CD14-positive monocyte (primary cell): Measurements from ENCODE around the gene C1QTNF9. TPM values are rescaled to one million over a fixed set of nuclear protein-coding genes. Genes with fewer than 3 reads are reported as not detected.

ENCODE experiments used
- DNase-seq, 3 donors: peaks; one replicate each; pipeline ENCODE4 v3.0.0-alpha.2; 2011 to 2022
- H2AFZ ChIP-seq: 2 replicates; pipeline ENCODE4 v1.6.0; 2012; ENCODE audit warnings: mild to moderate bottlenecking, low read depth, low read length, inconsistent platforms; ENCODE audit not compliant: insufficient read depth, poor library complexity, severe bottlenecking
- H3K27ac ChIP-seq, 2 donors: 1 replicate in 1 of 2; 2 replicates in 1 of 2; pipeline ENCODE4 v1.5.1; 2012 to 2013; ENCODE audit warnings: low read length in 2 of 2, control low read depth in 1 of 2, inconsistent platforms in 1 of 2, low read depth in 1 of 2, mild to moderate bottlenecking in 1 of 2
- H3K27me3 ChIP-seq, 2 donors: one replicate each; pipeline versions ENCODE4 v1.6.0 to v1.6.1; 2011 to 2013; ENCODE audit warnings: low read length in 2 of 2; ENCODE audit not compliant: control insufficient read depth in 2 of 2, insufficient read depth in 2 of 2
- H3K36me3 ChIP-seq, 2 donors: replicated peaks in 1 of 2; 1 replicate in 1 of 2; 2 replicates in 1 of 2; pipeline versions ENCODE4 v1.5.1 to v1.6.1; 2012 to 2013; ENCODE audit warnings: low read length in 2 of 2, control low read depth in 1 of 2, inconsistent platforms in 1 of 2, mild to moderate bottlenecking in 1 of 2; ENCODE audit not compliant: insufficient read depth in 2 of 2, control insufficient read depth in 1 of 2
- H3K4me1 ChIP-seq, 2 donors: 1 replicate in 1 of 2; 2 replicates in 1 of 2; pipeline versions ENCODE4 v1.5.1 to v1.6.1; 2012 to 2013; ENCODE audit warnings: low read length in 2 of 2, control low read depth in 1 of 2, inconsistent platforms in 1 of 2, mild to moderate bottlenecking in 1 of 2, moderate library complexity in 1 of 2; ENCODE audit not compliant: insufficient read depth in 2 of 2, control insufficient read depth in 1 of 2
- H3K4me2 ChIP-seq: replicated peaks from 2 replicates; pipeline ENCODE3; 2012; ENCODE audit warnings: low read length, moderate library complexity, mild to moderate bottlenecking; ENCODE audit not compliant: poor library complexity, severe bottlenecking; ENCODE audit errors: extremely low read depth
- H3K4me3 ChIP-seq, 3 experiments: fragments of 200-600 bp in 1 of 3; sonication (generic) in 1 of 3; replicated peaks in 1 of 3; 1 replicate in 2 of 3; 2 replicates in 1 of 3; pipeline ENCODE4 v1.5.1; 2011 to 2013; ENCODE audit warnings: low read length in 3 of 3, mild to moderate bottlenecking in 3 of 3, control low read depth in 2 of 3, low read depth in 2 of 3, inconsistent platforms in 1 of 3, moderate library complexity in 1 of 3
- H3K79me2 ChIP-seq: 2 replicates; pipeline ENCODE4 v1.6.0; 2012; ENCODE audit warnings: mild to moderate bottlenecking, control low read depth, inconsistent platforms, low read length, moderate library complexity; ENCODE audit not compliant: insufficient read depth
- H3K9ac ChIP-seq: 2 replicates; pipeline ENCODE4 v1.6.0; 2017; ENCODE audit warnings: low read length, mild to moderate bottlenecking; ENCODE audit not compliant: insufficient read depth, poor library complexity, severe bottlenecking
- H3K9me3 ChIP-seq, 2 donors: replicated peaks in 1 of 2; 1 replicate in 1 of 2; 2 replicates in 1 of 2; pipeline versions ENCODE4 v1.5.1 to v1.6.1; 2012 to 2013; ENCODE audit warnings: low read length in 2 of 2, control low read depth in 1 of 2; ENCODE audit not compliant: control insufficient read depth in 1 of 2, insufficient read depth in 1 of 2
- H4K20me1 ChIP-seq: 2 replicates; pipeline ENCODE4 v1.6.0; 2012; ENCODE audit warnings: mild to moderate bottlenecking, low read length, control low read depth, moderate library complexity; ENCODE audit not compliant: insufficient read depth
- H3K27ac Mint-ChIP-seq, 7 donors: one replicate each; pipeline ENCODE4 v1.8.0; 2020; ENCODE audit warnings: mild to moderate bottlenecking in 7 of 7, mixed read lengths in 7 of 7, moderate library complexity in 6 of 7, inconsistent platforms in 2 of 7
- H3K27me3 Mint-ChIP-seq, 3 donors: one replicate each; pipeline ENCODE4 v1.8.0; 2021 to 2022; ENCODE audit warnings: low read depth in 3 of 3, mild to moderate bottlenecking in 3 of 3, mixed read lengths in 3 of 3, moderate library complexity in 3 of 3, inconsistent platforms in 1 of 3
- H3K36me3 Mint-ChIP-seq, 2 donors: one replicate each; pipeline ENCODE4 v1.8.0; 2020; ENCODE audit warnings: mixed read lengths in 2 of 2, inconsistent platforms in 1 of 2, mild to moderate bottlenecking in 1 of 2
- H3K4me1 Mint-ChIP-seq: one replicate; pipeline ENCODE4 v1.8.0; 2020; ENCODE audit warnings: mild to moderate bottlenecking, mixed read lengths
- H3K4me3 Mint-ChIP-seq, 2 donors: one replicate each; pipeline ENCODE4 v1.8.0; 2020; ENCODE audit warnings: mild to moderate bottlenecking in 2 of 2, mixed read lengths in 2 of 2, moderate library complexity in 1 of 2
- H3K9me3 Mint-ChIP-seq, 7 donors: one replicate each; pipeline ENCODE4 v1.8.0; 2020 to 2022; ENCODE audit warnings: mixed read lengths in 7 of 7, mild to moderate bottlenecking in 6 of 7, moderate library complexity in 6 of 7, inconsistent platforms in 2 of 7
- WGBS: methylation state at CpG from one replicate; pipeline ENCODE4 v1.1.5; 2013; ENCODE audit warnings: missing lambda C conversion rate; ENCODE audit not compliant: insufficient coverage; 5-methylcytosine and 5-hydroxymethylcytosine counted together
- intact Hi-C, 2 donors: fragments of 100-400 bp; cut with micrococcal nuclease; formaldehyde crosslinking; loops; one replicate each; pipeline versions ENCODE4 v1.15.0 to v1.15.1; 2023
- polyA plus RNA-seq, 3 donors: library from polyadenylated mRNA; depleted of rRNA in 1 of 3; unstranded in 2 of 3; stranded (reverse) in 1 of 3; fragments of 300-500 nt in 2 of 3; fragments of >200 nt in 1 of 3; fragmentation: Illumina TruSeq in 2 of 3; gene quantifications; 1 replicate in 2 of 3; 2 replicates in 1 of 3; pipeline ENCODE4 v1.2.3, GENCODE V29; 2012 to 2021
- TF ChIP-seq, protein P1 (sequence below): fragments of 200-600 bp; IDR thresholded peaks from one replicate; pipeline ENCODE4 v1.8.0; 2022; ENCODE audit warnings: antibody characterized with exemption, mild to moderate bottlenecking

C1QTNF9 gene
- polyA plus RNA-seq, 3 donors = not detected

DNA sequence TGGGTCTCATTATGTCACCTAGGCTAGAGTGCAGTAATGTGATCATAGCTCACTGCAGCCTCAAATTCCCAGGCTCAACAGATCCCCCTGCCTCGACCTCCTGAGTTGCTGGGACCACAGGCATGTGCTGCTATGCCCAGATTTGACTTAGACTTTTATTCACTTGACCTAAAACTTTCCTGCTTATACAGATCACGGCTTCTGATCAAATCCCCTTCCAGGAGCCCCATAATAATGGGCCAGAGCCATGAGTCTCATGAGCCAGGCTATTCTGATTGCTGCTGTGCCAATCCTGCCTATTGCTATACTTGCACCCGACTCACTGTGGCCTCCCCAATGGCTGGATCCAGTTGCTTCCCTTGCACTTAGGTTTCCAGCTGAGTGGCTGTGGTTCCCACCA lies 42.0 kb downstream of the C1QTNF9 start:
- Histone ChIP-seq H3K79me2 (no peaks in the 10 kb centered on the region), H2AFZ (no peak overlapping the region), H3K27ac (no peak overlapping the region), H3K9ac (no peak overlapping the region), H3K4me1 (no peaks in the 10 kb centered on the region), H3K4me2 (no peak overlapping the region), H3K27me3 (no peaks in the 10 kb centered on the region), H3K36me3 (no peaks in the 10 kb centered on the region), H3K9me3 (no peaks in the 10 kb centered on the region), H4K20me1 (no peaks in the 10 kb centered on the region), H3K4me3 (no peak overlapping the region)
- 93% methylated on average over 3 of the region's 3 CpGs for WGBS
- H3K27me3 Mint-ChIP-seq = peaks cover 1 to 2% (median 2%) of the 10 kb centered on the region in 3 donors
- H3K36me3 Mint-ChIP-seq = no peaks in the 10 kb centered on the region
- no peak overlapping the region for H3K27ac Mint-ChIP-seq
- intact Hi-C loops = no loop called here
- no peak for DNase-seq
- H3K9me3 Mint-ChIP-seq = peaks cover 0 to 5% (median 2%) of the 10 kb centered on the region in 7 donors
- H3K4me3 Mint-ChIP-seq = no peak overlapping the region
- no peaks in the 10 kb centered on the region for H3K4me1 Mint-ChIP-seq
- TF ChIP-seq, protein P1, sequence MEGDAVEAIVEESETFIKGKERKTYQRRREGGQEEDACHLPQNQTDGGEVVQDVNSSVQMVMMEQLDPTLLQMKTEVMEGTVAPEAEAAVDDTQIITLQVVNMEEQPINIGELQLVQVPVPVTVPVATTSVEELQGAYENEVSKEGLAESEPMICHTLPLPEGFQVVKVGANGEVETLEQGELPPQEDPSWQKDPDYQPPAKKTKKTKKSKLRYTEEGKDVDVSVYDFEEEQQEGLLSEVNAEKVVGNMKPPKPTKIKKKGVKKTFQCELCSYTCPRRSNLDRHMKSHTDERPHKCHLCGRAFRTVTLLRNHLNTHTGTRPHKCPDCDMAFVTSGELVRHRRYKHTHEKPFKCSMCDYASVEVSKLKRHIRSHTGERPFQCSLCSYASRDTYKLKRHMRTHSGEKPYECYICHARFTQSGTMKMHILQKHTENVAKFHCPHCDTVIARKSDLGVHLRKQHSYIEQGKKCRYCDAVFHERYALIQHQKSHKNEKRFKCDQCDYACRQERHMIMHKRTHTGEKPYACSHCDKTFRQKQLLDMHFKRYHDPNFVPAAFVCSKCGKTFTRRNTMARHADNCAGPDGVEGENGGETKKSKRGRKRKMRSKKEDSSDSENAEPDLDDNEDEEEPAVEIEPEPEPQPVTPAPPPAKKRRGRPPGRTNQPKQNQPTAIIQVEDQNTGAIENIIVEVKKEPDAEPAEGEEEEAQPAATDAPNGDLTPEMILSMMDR = no peak

GRCh38 chr13:24353736-24354135 lies 44.4 kb downstream of the C1QTNF9 start:
- intact Hi-C loops = no loop called here
- no peaks in the 10 kb centered on the region for H3K4me1 ChIP-seq
- H3K79me2 ChIP-seq = no peaks in the 10 kb centered on the region
- peaks cover 0 to 2% (median 0%) of the 10 kb centered on the region in 3 donors for H3K27me3 Mint-ChIP-seq
- H3K9ac ChIP-seq = no peak overlapping the region
- H3K4me2 ChIP-seq = no peak overlapping the region
- no peaks in the 10 kb centered on the region for H4K20me1 ChIP-seq
- no peak overlapping the region for H3K4me3 ChIP-seq
- H3K27me3 ChIP-seq = no peaks in the 10 kb centered on the region
- WGBS = 78% methylated on average over 1 of the region's 1 CpG
- no peaks in the 10 kb centered on the region for H3K9me3 ChIP-seq
- TF ChIP-seq, protein P1 = no peak
- no peak overlapping the region for H3K27ac ChIP-seq
- H3K36me3 Mint-ChIP-seq = no peaks in the 10 kb centered on the region
- DNase-seq = no peak
- no peaks in the 10 kb centered on the region for H3K4me1 Mint-ChIP-seq
- no peak overlapping the region for H3K4me3 Mint-ChIP-seq
- no peak overlapping the region for H3K27ac Mint-ChIP-seq
- H2AFZ ChIP-seq = no peak overlapping the region
- H3K36me3 ChIP-seq = no peaks in the 10 kb centered on the region
- H3K9me3 Mint-ChIP-seq = peaks cover 0 to 3% (median 0%) of the 10 kb centered on the region in 7 donors
